Stimulated activated CD8-positive, alpha-beta memory T cell treated with anti-CD3 and anti-CD28 coated beads, Interleukin-4, amount 100 ng/mL, for 4 hours (primary cell): ENCODE measurements around the gene RFXAP.

ENCODE experiments used
- DNase-seq, 2 donors: peaks; one replicate each; pipeline ENCODE4 v3.0.0-alpha.2; 2020; ENCODE audit warnings: low read depth in 2 of 2, low spot score in 1 of 2

Gene RFXAP

GRCh38 chr13:36862722-36863121 is 43.7 kb downstream of the RFXAP start:
- no peak for DNase-seq

- no peak for DNase-seq
These were observed 46.2 kb downstream of the RFXAP start for GRCh38 chr13:36865265-36865664.

- no peak for DNase-seq
These were observed 47.2 kb downstream of the RFXAP start for GRCh38 chr13:36866232-36866631.

- DNase-seq = no peak
These were observed 51.1 kb downstream of the RFXAP start for GRCh38 chr13:36870050-36870692.

GRCh38 chr13:36872621-36873020 is 53.6 kb downstream of the RFXAP start:
- no peak for DNase-seq

GRCh38 chr13:36875431-36875830 is 56.4 kb downstream of the RFXAP start:
- no peak for DNase-seq

GRCh38 chr13:36875961-36876360 is 56.9 kb downstream of the RFXAP start:
- DNase-seq = no peak
